GM10266 (cell line): ENCODE data around the gene GRM1.

ENCODE experiments used
- DNase-seq: peaks from one replicate; pipeline ENCODE4 v3.0.0; 2012; ENCODE audit errors: extremely low spot score
- CTCF ChIP-seq: IDR thresholded peaks from 2 replicates; pipeline ENCODE4 v1.5.1; 2012; ENCODE audit warnings: mild to moderate bottlenecking, low read depth; ENCODE audit not compliant: control insufficient read depth, insufficient read depth; ENCODE audit errors: missing control alignments

The GRM1 gene

DNA sequence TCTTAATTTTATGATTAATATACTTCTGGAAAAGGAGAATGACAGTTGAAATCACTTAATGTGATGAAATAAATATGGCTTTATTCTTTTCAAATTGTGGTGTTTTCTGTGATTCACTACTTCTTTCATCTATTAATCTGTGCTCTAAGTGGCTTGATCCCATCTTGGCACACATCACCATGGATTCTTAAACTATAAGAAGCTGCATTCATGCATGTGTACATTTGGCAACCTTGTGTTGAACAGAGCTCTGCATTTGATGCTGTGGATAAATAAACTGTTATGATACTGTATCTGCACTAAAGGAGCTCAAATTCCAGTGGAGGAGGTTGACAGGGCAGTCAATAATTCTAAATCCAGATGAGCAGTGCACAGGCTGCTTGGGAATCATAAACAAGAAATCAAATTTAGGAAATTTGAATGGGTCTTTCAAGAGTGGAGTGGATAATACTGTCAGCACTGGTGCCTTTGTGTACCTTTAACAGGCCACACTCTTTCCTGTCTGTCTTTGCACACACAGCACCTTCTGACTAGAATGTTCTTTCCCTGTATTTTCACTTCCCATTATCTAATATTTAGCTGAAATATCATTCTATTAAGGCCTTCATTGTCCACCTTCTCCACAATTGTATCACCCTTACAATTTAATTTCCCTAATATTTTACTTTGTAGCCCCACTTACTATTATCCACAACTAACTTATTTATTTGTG is 252.9 kb downstream of the GRM1 start:
- no peak for TF ChIP-seq CTCF
- no peak for DNase-seq

GRCh38 chr6:146282837-146283236 is 254.0 kb downstream of the GRM1 start:
- no peak for DNase-seq
- TF ChIP-seq CTCF, result no peak

DNA sequence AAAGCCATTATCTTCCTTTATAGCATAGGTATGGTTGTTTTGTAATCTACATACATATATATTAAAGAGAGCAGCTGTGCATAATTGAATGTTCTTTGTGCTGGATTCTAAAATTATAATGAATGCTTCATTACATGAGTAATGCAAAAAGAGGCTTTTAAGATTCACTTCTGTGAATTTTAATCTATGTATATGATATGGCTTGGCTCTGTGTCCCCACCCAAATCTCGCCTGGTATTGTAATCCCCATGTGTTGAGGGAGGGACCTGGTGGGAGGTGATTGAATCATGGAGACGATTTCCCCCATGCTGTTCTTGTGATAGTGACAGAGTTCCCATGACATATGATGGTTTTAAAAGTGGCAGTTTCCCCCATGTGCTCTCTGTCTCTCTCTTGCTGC is 255.4 kb downstream of the GRM1 start:
- no peak for TF ChIP-seq CTCF

DNA sequence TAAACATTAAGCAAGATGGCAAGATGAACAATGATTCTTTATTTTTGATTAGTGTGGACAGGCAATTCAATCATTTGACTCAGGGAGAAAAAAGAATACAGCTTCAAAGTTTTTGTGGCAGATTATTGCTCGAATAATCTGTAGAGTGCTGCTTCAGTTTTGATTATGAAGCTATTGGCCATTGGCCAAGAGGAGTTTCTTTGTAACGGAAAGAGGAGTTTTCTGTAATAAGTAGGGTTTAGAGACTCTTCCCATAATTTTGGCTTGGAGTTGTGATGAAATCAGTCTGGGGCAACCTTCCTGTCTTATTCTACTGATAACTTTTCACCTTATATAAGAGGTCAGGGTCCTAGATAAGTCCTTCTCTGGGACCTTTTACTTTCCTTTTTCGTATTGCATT is 258.1 kb downstream of the GRM1 start:
- no peak for TF ChIP-seq CTCF
- no peak for DNase-seq

More for the DNA sequence above, 255.4 kb downstream of the GRM1 start:
- no peak for DNase-seq

- TF ChIP-seq CTCF, result no peak
- DNase-seq, result no peak
Measured at GRCh38 chr6:146287691-146288369, 259.0 kb downstream of the GRM1 start.

DNA sequence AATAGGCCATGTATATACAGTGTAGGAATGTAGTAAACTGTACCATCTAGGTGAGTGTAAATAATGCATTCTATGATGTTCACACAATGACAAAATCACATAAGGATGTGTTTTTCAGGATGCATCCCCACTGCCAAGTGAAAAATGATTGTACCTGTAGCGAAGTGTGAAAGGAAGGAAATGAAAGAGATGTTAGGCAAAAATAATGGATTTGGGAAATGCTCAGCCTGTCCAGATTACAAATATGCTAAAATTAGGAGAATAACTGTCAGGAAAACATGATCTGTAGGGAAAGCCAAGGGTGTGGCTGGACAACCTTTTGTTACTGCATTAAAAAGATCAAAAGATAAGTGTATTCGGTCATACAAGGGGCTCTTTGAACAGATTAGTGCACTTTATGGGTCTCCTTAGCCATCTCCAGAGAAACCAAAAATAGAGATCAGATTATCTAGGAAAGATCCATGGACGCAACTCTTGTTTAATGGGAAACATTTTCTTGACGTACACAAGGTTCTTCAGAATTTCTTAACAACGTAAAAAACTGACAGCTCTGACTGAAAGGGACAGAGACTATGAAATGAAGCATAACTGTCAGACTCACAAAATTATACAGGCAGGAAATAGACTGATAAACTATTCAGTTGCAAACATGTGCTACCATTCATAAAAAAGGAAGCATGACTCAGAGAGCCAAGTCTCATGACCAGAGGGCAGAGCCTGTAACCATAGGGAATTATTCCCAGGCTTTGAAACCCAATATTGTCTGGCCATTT is 261.1 kb downstream of the GRM1 start:
- no peak for DNase-seq
- TF ChIP-seq CTCF, result no peak

DNA sequence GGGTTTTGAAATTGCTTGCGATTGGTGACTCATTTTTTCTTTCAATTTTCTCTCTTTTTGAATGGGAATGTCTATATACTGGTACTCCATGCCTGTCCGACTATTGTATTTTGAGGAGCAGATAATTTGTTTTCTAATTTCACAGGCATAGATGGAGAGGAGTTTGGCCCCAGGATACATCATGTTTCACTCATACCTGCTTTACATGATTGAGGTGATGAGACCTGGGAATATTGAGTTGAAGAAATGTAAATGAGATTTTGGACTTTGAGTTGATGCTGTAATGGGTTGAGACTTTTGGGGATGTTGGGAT is 261.7 kb downstream of the GRM1 start:
- TF ChIP-seq CTCF, result no peak
- no peak for DNase-seq
